Adrenal gland (tissue), 12 donors: ENCODE results near the gene KPNA1. TPM values are rescaled to one million over a fixed set of nuclear protein-coding genes. Genes with fewer than 3 reads are reported as not detected.

Experiments
- DNase-seq, 7 donors: peaks; one replicate each; pipeline ENCODE4 v3.0.0-alpha.2; 2019 to 2020
- H3K27ac ChIP-seq, 5 donors: fragments of 200-600 bp; sonication (generic) in 4 of 5; 1 replicate in 3 of 5; 2 replicates in 2 of 5; pipeline versions ENCODE4 v1.5.1 to v1.8.0; 2016 to 2020; ENCODE audit warnings: mild to moderate bottlenecking in 1 of 5
- H3K27me3 ChIP-seq: fragments of 200-600 bp; 2 replicates; pipeline ENCODE4 v1.8.0; 2021
- H3K36me3 ChIP-seq, 2 donors: fragments of 200-600 bp; replicated peaks in 1 of 2; 1 replicate in 1 of 2; 2 replicates in 1 of 2; pipeline versions ENCODE4 v1.5.1 to v1.8.0; 2018 to 2022
- H3K4me1 ChIP-seq, 2 donors: fragments of 200-600 bp; replicated peaks in 1 of 2; 1 replicate in 1 of 2; 2 replicates in 1 of 2; pipeline versions ENCODE4 v1.5.1 to v1.8.0; 2018 to 2021
- H3K4me3 ChIP-seq, 4 donors: fragments of 200-600 bp; sonication (generic) in 3 of 4; one replicate each; pipeline ENCODE4 v1.5.1; 2016 to 2018
- H3K9me3 ChIP-seq, 3 donors: fragments of 200-600 bp; sonication (generic) in 1 of 3; replicated peaks in 1 of 3; 1 replicate in 2 of 3; 2 replicates in 1 of 3; pipeline versions ENCODE4 v1.5.1 to v1.8.0; 2016 to 2021
- CTCF ChIP-seq, 6 experiments: fragments of 450-650 bp in 4 of 6; fragments of 200-600 bp in 2 of 6; sonication (generic) in 1 of 6; IDR thresholded peaks; 1 replicate in 5 of 6; 2 replicates in 1 of 6; pipeline versions ENCODE4 v1.5.1 to v1.8.0; 2016 to 2021; ENCODE audit warnings: antibody characterized with exemption in 6 of 6, mild to moderate bottlenecking in 2 of 6, moderate library complexity in 1 of 6
- POLR2A ChIP-seq, 2 donors: fragments of 450-650 bp; IDR thresholded peaks; one replicate each; pipeline ENCODE4 v1.6.1; 2017; ENCODE audit warnings: antibody characterized with exemption in 2 of 2, mild to moderate bottlenecking in 2 of 2, moderate library complexity in 1 of 2
- WGBS, 4 donors: extraction: QIAGEN DNeasy Blood & Tissue Kit in 2 of 4; methylation state at CpG; one replicate each; pipeline versions ENCODE4 v1.1.5 to v1.1.7; 2013 to 2017; 5-methylcytosine and 5-hydroxymethylcytosine counted together
- intact Hi-C, 2 donors: fragments of 100-400 bp; cut with DNase I; formaldehyde crosslinking; loops; one replicate each; pipeline versions ENCODE4 v1.14.1 to v1.15.0; 2022 to 2023
- polyA plus RNA-seq, 3 donors: library from polyadenylated mRNA; stranded (reverse); fragments of 200-250 nt in 2 of 3; fragments of 350-450 nt in 1 of 3; fragmentation: Illumina TruSeq in 1 of 3; extraction: RNeasy Lipid Tissue Mini Kit (QIAGEN cat#74804) in 1 of 3; gene quantifications; one replicate each; pipeline ENCODE4 v1.2.3, GENCODE V29; 2013 to 2014
- total RNA-seq, 9 donors: library from RNA; depleted of rRNA in 4 of 9; stranded (reverse); fragments of >200 nt in 4 of 9; fragments of 120-200 nt in 1 of 9; fragmentation: NEBNext Ultra II Directional in 1 of 9; extraction: Animal tissue kit (Norgen Biotek cat#: 25700) in 1 of 9; gene quantifications; one replicate each; pipeline versions ENCODE4 v1.1.0 to v1.2.4, GENCODE V29; 2013 to 2023
- donor health status: healthy with polysubstance abuse.
- donor health status: Bipolar disorder and iron deficiency.
- donor health status: DM: yes; HTN: yes; CAD: no.
- donor health status: DM: no; HTN: no; CAD: no.
- donor health status: DM: no; HTN: no; CAD: no.
- donor health status: DM: yes; HTN: yes; CAD: no.

KPNA1 gene
- total and polyA plus RNA-seq, 12 donors: 12.1 to 164 (median 44.0) TPM

DNA sequence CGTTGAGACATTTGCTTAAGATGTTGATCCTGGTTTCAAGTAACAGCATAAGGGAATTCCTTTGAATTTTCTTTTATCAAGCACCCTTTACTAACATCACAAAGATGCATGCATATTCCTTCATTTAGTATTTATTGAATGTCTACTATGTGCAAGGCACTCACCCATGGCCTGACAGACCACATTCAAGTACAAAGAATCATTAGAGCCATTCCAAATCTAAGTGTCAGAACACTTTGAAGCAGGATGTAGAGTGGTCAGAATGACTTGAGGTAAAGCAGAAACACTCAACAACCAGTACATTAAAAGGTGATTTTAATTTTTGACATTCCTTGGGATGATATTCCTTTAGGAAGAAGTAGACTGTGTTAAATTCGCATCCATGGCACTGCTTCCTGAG, 92.9 kb downstream of the KPNA1 start:
- Histone ChIP-seq H3K4me1 (peaks cover 7 to 33% of the 10 kb centered on the region in 2 donors), H3K4me3 (no peak overlapping the region), H3K9me3 (no peaks in the 10 kb centered on the region), H3K27ac (no peak overlapping the region), H3K27me3 (no peaks in the 10 kb centered on the region), H3K36me3 (peaks cover 0 to 23% of the 10 kb centered on the region in 2 donors)
- DNase-seq: no peak
- intact Hi-C loops: no loop called here
- 93 to 98% (median 94%) methylated on average over 2 of the region's 2 CpGs for WGBS, 4 donors
- TF ChIP-seq POLR2A (IDR thresholded peaks at IDR 0.05): no peak
- no peak for TF ChIP-seq CTCF (IDR thresholded peaks at IDR 0.05)

- WGBS, 4 donors: 89 to 93% (median 92%) methylated on average over 4 of the region's 4 CpGs
- intact Hi-C loops: no loop called here
- no peak overlapping the region for H3K27ac ChIP-seq
- H3K36me3 ChIP-seq: peaks cover 0 to 16% of the 10 kb centered on the region in 2 donors
- H3K4me1 ChIP-seq: peaks cover 8 to 34% of the 10 kb centered on the region in 2 donors
- TF ChIP-seq CTCF (IDR thresholded peaks at IDR 0.05) (no peak), POLR2A (IDR thresholded peaks at IDR 0.05) (no peak)
- no peaks in the 10 kb centered on the region for H3K9me3 ChIP-seq
- H3K4me3 ChIP-seq: no peak overlapping the region
- no peaks in the 10 kb centered on the region for H3K27me3 ChIP-seq
- DNase-seq: no peak
Measured at GRCh38 chr3:122421101-122421500, 93.6 kb downstream of the KPNA1 start.

DNA sequence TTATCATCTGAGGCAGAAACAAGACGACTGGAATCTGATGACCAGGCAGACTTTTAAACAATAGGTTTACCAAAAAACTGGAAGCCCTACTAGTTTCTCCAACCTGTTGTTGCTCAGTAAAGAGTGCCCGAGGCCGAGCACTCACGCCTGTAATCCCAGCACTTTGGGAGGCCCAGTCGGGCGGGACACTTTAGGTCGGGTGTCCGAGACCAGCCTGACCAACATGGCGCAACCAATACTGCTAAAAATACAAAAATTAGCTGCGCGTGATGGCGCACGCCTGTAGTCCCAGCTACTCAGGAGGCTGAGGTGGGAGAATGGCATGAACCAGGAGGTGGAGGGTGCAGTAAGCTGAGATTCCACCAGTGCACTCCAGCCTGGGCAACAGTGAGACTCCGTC, 97.8 kb downstream of the KPNA1 start:
- intact Hi-C loops: no loop called here
- Histone ChIP-seq H3K9me3 (no peaks in the 10 kb centered on the region), H3K27ac (peak overlapping the region in 4 of 5 donors; percentile 66 to 90 (median 80)), H3K36me3 (peaks cover 0 to 9% of the 10 kb centered on the region in 2 donors), H3K27me3 (no peaks in the 10 kb centered on the region), H3K4me3 (peak overlapping the region in 3 of 4 donors; percentile 79 to 93 (median 83)), H3K4me1 (peaks cover 14 to 33% of the 10 kb centered on the region in 2 donors)
- DNase-seq: peak in 4 of 7 donors; percentile 16 to 33 (median 26)
- 41 to 48% (median 43%) methylated on average over 14 of the region's 14 CpGs for WGBS, 4 donors
- TF ChIP-seq CTCF (IDR thresholded peaks at IDR 0.05) (no peak), POLR2A (IDR thresholded peaks at IDR 0.05) (peak in 1 of 2 donors; percentile 5)

- Histone ChIP-seq H3K4me3 (peak within 1 kb of the TSS; percentile 36 to 93 (median 81)), H3K27me3 (no peaks in the 10 kb centered on the region), H3K9me3 (no peaks in the 10 kb centered on the region), H3K27ac (peak within 1 kb of the TSS; percentile 66 to 98 (median 80)), H3K4me1 (peaks cover 14 to 33% of the 10 kb centered on the region in 2 donors), H3K36me3 (peaks cover 0 to 7% of the 10 kb centered on the region in 2 donors)
- WGBS, 4 donors: 0 to 1% (median 0%) methylated on average over 23 to 48 of the region's 48 CpGs
- peak; percentile 68 to 97 for TF ChIP-seq POLR2A (IDR thresholded peaks at IDR 0.05)
- TF ChIP-seq CTCF (IDR thresholded peaks at IDR 0.05): peak in 3 of 6 experiments; percentile 6 to 21 (median 19)
- intact Hi-C loops: no loop called here
- DNase-seq: peak; percentile 98 to 99 (median 98)
Measured at GRCh38 chr3:122415762-122416654, 98.7 kb downstream of the KPNA1 start, which contains the start of gene WDR5B. Gene WDR5B (minus strand): TSS chr3:122416062. CDS start chr3:122415528, 534 bp downstream.
